ENCODE data around the gene YPEL1.

Gene YPEL1

DNA sequence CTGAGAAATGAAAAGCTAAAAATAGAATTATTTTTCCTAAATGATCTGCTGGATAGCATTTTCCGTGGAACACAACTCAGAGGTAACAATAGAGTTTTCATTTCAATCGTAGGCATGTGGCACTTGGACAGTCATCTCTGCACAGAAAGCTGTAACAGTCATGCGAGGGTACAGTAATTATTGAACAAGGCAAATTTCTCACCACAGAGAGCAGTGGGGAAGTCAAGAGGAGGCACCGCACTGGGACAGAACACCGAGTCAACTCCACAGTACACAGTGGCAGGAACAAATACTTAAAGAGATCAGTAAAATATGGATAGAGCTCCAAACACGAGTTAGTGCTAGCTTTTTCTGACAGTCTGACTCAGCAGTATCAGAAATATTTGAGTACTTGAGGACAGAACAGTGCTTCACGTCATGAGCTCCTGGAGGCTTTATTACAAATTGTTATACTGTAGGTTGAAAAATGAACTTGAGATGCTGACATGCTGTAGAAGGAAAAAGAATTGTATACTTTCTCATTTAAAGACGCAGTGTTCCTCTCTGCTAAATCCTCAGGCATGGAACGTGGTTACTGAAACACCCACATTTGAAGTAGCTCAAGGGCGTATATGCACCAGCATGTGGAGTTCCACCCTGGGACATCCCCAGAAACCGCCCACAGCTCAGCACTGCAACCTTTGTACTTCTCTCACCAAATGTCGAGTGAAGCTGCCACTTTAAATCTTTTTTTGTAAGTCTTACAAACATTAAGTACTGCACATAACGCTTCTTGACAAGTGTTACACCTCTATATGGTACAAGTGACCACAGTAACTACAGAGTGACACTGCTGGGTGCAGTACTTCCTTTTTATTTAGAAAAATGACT, 27.4 kb upstream of the YPEL1 start:
- no peaks in the 10 kb centered on the region for H3K9me3 ChIP-seq (ENCODE audit: control insufficient read depth, low read length)
- 93 to 97% methylated on average over 12 to 13 of the region's 13 CpGs for WGBS, 2 experiments (ENCODE audit: insufficient coverage in 2 of 2)
- no peak overlapping the region for H3K4me3 ChIP-seq (ENCODE audit: extremely low read depth, insufficient read depth, low read length, poor library complexity, severe bottlenecking)
- peaks cover 92% of the 10 kb centered on the region for H3K36me3 ChIP-seq (ENCODE audit: control insufficient read depth, insufficient read depth, low read length)
- no peak overlapping the region for H3K27ac ChIP-seq (ENCODE audit: low read depth, low read length, severe bottlenecking)
- peaks cover 5% of the 10 kb centered on the region for H3K4me1 ChIP-seq (ENCODE audit: control insufficient read depth, insufficient read depth, low read length, poor library complexity, severe bottlenecking)

- Histone ChIP-seq H3K36me3 (ENCODE audit: control insufficient read depth, insufficient read depth, low read length) (peaks cover 88% of the 10 kb centered on the region), H3K9me3 (ENCODE audit: control insufficient read depth, low read length) (no peaks in the 10 kb centered on the region), H3K27ac (ENCODE audit: low read depth, low read length, severe bottlenecking) (no peak overlapping the region), H3K4me3 (ENCODE audit: extremely low read depth, insufficient read depth, low read length, poor library complexity, severe bottlenecking) (no peak overlapping the region), H3K4me1 (ENCODE audit: control insufficient read depth, insufficient read depth, low read length, poor library complexity, severe bottlenecking) (peaks cover 7% of the 10 kb centered on the region)
- 97 to 100% methylated on average over 12 to 13 of the region's 15 CpGs for WGBS, 2 experiments (ENCODE audit: insufficient coverage in 2 of 2)
Measured at GRCh38 chr22:21761994-21762680, 26.5 kb upstream of the YPEL1 start.

- Histone ChIP-seq H3K36me3 (ENCODE audit: control insufficient read depth, insufficient read depth, low read length) (peaks cover 82% of the 10 kb centered on the region), H3K27ac (ENCODE audit: low read depth, low read length, severe bottlenecking) (no peak overlapping the region), H3K4me3 (ENCODE audit: extremely low read depth, insufficient read depth, low read length, poor library complexity, severe bottlenecking) (no peak overlapping the region), H3K4me1 (ENCODE audit: control insufficient read depth, insufficient read depth, low read length, poor library complexity, severe bottlenecking) (peaks cover 13% of the 10 kb centered on the region), H3K9me3 (ENCODE audit: control insufficient read depth, low read length) (no peaks in the 10 kb centered on the region)
- 93 to 100% methylated on average over 1 to 2 of the region's 2 CpGs for WGBS, 2 experiments (ENCODE audit: insufficient coverage in 2 of 2)
Measured at GRCh38 chr22:21761086-21761485, 25.5 kb upstream of the YPEL1 start.

DNA sequence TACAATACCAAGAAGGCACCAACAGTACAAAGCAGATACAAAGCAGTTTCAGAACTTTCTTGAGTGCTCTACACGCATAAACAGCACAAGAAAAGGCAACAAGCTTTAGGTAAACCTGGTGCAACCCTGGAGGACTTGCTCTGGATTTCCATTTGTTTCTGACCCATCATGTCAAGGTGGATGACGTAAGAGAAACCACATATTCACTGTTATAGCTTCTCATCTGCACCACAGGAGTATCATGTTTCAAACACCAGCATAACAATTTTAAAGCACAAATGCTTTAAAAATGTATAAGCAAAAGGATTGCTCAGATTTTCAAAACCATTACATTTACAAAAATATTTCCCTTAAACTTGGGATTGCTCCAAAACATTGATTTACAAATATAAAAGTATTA, 25.0 kb upstream of the YPEL1 start:
- Histone ChIP-seq H3K36me3 (ENCODE audit: control insufficient read depth, insufficient read depth, low read length) (peaks cover 78% of the 10 kb centered on the region), H3K9me3 (ENCODE audit: control insufficient read depth, low read length) (no peaks in the 10 kb centered on the region), H3K27ac (ENCODE audit: low read depth, low read length, severe bottlenecking) (no peak overlapping the region), H3K4me3 (ENCODE audit: extremely low read depth, insufficient read depth, low read length, poor library complexity, severe bottlenecking) (no peak overlapping the region), H3K4me1 (ENCODE audit: control insufficient read depth, insufficient read depth, low read length, poor library complexity, severe bottlenecking) (peaks cover 14% of the 10 kb centered on the region)
- WGBS, 2 experiments (ENCODE audit: insufficient coverage in 2 of 2) = 96 to 97% methylated on average over 2 of the region's 2 CpGs

GRCh38 chr22:21759646-21760376, 24.2 kb upstream of the YPEL1 start:
- Histone ChIP-seq H3K4me3 (ENCODE audit: extremely low read depth, insufficient read depth, low read length, poor library complexity, severe bottlenecking) (no peak overlapping the region), H3K27ac (ENCODE audit: low read depth, low read length, severe bottlenecking) (no peak overlapping the region), H3K4me1 (ENCODE audit: control insufficient read depth, insufficient read depth, low read length, poor library complexity, severe bottlenecking) (peaks cover 20% of the 10 kb centered on the region), H3K9me3 (ENCODE audit: control insufficient read depth, low read length) (no peaks in the 10 kb centered on the region), H3K36me3 (ENCODE audit: control insufficient read depth, insufficient read depth, low read length) (peaks cover 69% of the 10 kb centered on the region)
- 83 to 93% methylated on average over 2 to 3 of the region's 8 CpGs for WGBS, 2 experiments (ENCODE audit: insufficient coverage in 2 of 2)

DNA sequence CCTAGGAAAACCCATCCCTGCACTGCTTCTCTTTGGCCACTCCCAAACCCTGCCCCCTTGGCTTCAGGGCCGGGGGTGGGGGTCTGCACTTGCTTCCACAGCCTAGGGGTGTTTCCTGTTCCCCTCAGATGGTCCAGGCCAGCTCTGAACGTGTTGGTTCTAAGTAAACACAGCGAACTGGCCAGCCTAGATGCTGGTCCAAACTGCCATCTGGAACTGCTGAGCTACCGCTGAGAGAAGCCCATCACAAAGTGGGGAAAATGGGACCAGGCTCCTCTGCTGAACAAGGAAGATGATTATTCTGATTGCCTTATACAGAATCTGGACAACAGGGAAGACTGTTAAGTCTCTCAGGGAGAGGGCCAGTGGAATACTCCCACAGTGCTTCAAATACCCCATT, 23.5 kb upstream of the YPEL1 start:
- Histone ChIP-seq H3K36me3 (ENCODE audit: control insufficient read depth, insufficient read depth, low read length) (peaks cover 62% of the 10 kb centered on the region), H3K4me1 (ENCODE audit: control insufficient read depth, insufficient read depth, low read length, poor library complexity, severe bottlenecking) (peaks cover 23% of the 10 kb centered on the region), H3K9me3 (ENCODE audit: control insufficient read depth, low read length) (no peaks in the 10 kb centered on the region), H3K27ac (ENCODE audit: low read depth, low read length, severe bottlenecking) (no peak overlapping the region), H3K4me3 (ENCODE audit: extremely low read depth, insufficient read depth, low read length, poor library complexity, severe bottlenecking) (no peak overlapping the region)
- 85 to 88% methylated on average over 4 of the region's 4 CpGs for WGBS, 2 experiments (ENCODE audit: insufficient coverage in 2 of 2)

- no peak overlapping the region for H3K4me3 ChIP-seq (ENCODE audit: extremely low read depth, insufficient read depth, low read length, poor library complexity, severe bottlenecking)
- H3K36me3 ChIP-seq (ENCODE audit: control insufficient read depth, insufficient read depth, low read length) = peaks cover 54% of the 10 kb centered on the region
- WGBS, 2 experiments (ENCODE audit: insufficient coverage in 2 of 2) = 95 to 96% methylated on average over 19 to 21 of the region's 21 CpGs
- no peaks in the 10 kb centered on the region for H3K9me3 ChIP-seq (ENCODE audit: control insufficient read depth, low read length)
- peaks cover 23% of the 10 kb centered on the region for H3K4me1 ChIP-seq (ENCODE audit: control insufficient read depth, insufficient read depth, low read length, poor library complexity, severe bottlenecking)
- no peak overlapping the region for H3K27ac ChIP-seq (ENCODE audit: low read depth, low read length, severe bottlenecking)
Measured at GRCh38 chr22:21758091-21758864, 22.7 kb upstream of the YPEL1 start.

DNA sequence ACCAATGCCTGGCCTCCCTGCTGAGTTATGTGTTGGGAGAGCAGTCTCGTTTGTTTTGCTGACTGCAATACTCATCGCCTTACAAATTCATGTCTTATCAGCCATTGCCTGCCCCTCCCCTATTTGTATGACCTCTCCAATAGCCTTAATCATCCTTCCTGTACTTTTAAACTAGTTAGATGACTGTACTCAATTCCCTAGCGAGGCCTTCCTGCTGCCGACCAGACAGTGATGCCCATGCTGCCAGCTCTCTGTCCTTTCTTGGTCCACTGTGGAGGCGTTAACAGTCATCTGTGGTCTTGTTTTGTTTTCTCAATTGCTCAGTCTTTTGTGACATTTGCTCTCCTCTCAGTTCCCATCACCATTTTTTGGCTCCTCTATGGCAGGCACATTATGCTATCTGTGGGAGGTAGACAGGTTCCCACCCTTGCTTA, 20.3 kb upstream of the YPEL1 start:
- H3K4me1 ChIP-seq (ENCODE audit: control insufficient read depth, insufficient read depth, low read length, poor library complexity, severe bottlenecking) = peaks cover 23% of the 10 kb centered on the region
- no peak overlapping the region for H3K27ac ChIP-seq (ENCODE audit: low read depth, low read length, severe bottlenecking)
- WGBS, 2 experiments (ENCODE audit: insufficient coverage in 2 of 2) = 81 to 89% methylated on average over 4 to 5 of the region's 5 CpGs
- H3K4me3 ChIP-seq (ENCODE audit: extremely low read depth, insufficient read depth, low read length, poor library complexity, severe bottlenecking) = no peak overlapping the region
- no peaks in the 10 kb centered on the region for H3K9me3 ChIP-seq (ENCODE audit: control insufficient read depth, low read length)
- peaks cover 31% of the 10 kb centered on the region for H3K36me3 ChIP-seq (ENCODE audit: control insufficient read depth, insufficient read depth, low read length)

DNA sequence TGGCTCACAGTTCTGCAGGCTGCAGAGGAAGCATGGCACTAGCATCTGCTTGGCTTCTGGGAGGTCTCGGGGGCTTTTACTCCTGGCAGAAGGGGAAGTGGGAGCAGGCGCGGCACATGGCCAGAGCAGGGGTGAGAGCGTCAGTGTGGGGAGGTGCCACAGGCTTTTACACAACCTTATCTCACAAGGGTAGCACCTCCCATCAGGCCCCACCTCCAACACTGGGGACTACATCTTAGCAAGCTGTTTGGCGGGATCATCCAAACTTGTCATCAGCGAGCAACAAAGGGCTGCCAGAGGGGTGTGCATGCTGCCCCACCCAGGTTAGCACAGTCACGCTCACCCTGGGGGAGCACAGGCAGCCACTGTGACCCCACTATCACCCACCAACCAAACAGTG, 18.9 kb upstream of the YPEL1 start:
- Histone ChIP-seq H3K27ac (ENCODE audit: low read depth, low read length, severe bottlenecking) (peak overlapping the region; percentile 24), H3K9me3 (ENCODE audit: control insufficient read depth, low read length) (no peaks in the 10 kb centered on the region), H3K4me1 (ENCODE audit: control insufficient read depth, insufficient read depth, low read length, poor library complexity, severe bottlenecking) (peaks cover 23% of the 10 kb centered on the region), H3K36me3 (ENCODE audit: control insufficient read depth, insufficient read depth, low read length) (peaks cover 23% of the 10 kb centered on the region), H3K4me3 (ENCODE audit: extremely low read depth, insufficient read depth, low read length, poor library complexity, severe bottlenecking) (no peak overlapping the region)
- 84 to 93% methylated on average over 4 to 7 of the region's 7 CpGs for WGBS, 2 experiments (ENCODE audit: insufficient coverage in 2 of 2)

All from mesodermal cell (in vitro differentiated cells).